ENCODE results near the gene CYP8B1. TPM values are rescaled to one million over a fixed set of nuclear protein-coding genes. Genes with fewer than 3 reads are reported as not detected.
A peak's percentile ranks its signal among the peaks of the same experiment; 100 is the strongest.

CYP8B1 gene
- total and polyA plus RNA-seq, 2 of the 13 experiments (the other 11 are each of a cell fraction or from before 2014, with no cell fraction given) = 0.58 to 2.0 TPM

DNA sequence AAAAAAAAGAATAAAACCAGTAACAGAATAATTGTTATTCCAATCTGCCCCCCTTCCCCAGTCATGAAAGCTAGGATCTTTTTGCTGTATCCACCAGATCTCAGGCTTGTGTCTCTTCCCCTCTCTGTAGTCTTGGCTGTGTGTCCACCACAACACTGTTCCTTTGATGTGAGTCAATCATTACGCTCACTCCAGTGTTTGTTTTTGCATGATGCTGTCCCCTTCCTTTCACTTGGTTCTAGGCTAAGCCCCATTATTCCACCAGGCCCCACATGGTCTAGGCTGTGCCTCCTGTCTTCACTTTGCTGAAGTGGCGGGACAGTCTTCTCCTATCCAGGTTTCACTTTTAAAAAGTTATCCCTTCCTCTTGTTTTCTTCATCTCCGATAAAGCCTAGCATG is 52.9 kb downstream of the CYP8B1 start (continued):
- TF ChIP-seq, protein P1, sequence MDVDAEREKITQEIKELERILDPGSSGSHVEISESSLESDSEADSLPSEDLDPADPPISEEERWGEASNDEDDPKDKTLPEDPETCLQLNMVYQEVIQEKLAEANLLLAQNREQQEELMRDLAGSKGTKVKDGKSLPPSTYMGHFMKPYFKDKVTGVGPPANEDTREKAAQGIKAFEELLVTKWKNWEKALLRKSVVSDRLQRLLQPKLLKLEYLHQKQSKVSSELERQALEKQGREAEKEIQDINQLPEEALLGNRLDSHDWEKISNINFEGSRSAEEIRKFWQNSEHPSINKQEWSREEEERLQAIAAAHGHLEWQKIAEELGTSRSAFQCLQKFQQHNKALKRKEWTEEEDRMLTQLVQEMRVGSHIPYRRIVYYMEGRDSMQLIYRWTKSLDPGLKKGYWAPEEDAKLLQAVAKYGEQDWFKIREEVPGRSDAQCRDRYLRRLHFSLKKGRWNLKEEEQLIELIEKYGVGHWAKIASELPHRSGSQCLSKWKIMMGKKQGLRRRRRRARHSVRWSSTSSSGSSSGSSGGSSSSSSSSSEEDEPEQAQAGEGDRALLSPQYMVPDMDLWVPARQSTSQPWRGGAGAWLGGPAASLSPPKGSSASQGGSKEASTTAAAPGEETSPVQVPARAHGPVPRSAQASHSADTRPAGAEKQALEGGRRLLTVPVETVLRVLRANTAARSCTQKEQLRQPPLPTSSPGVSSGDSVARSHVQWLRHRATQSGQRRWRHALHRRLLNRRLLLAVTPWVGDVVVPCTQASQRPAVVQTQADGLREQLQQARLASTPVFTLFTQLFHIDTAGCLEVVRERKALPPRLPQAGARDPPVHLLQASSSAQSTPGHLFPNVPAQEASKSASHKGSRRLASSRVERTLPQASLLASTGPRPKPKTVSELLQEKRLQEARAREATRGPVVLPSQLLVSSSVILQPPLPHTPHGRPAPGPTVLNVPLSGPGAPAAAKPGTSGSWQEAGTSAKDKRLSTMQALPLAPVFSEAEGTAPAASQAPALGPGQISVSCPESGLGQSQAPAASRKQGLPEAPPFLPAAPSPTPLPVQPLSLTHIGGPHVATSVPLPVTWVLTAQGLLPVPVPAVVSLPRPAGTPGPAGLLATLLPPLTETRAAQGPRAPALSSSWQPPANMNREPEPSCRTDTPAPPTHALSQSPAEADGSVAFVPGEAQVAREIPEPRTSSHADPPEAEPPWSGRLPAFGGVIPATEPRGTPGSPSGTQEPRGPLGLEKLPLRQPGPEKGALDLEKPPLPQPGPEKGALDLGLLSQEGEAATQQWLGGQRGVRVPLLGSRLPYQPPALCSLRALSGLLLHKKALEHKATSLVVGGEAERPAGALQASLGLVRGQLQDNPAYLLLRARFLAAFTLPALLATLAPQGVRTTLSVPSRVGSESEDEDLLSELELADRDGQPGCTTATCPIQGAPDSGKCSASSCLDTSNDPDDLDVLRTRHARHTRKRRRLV (CRISPR knock-in tag; IDR thresholded peaks at IDR 0.05) = no peak
- TF ChIP-seq ZNF446 (CRISPR knock-in tag; IDR thresholded peaks at IDR 0.05) (no peak), NR1H2 (CRISPR knock-in tag; IDR thresholded peaks at IDR 0.05; ENCODE audit: borderline replicate concordance, low read depth) (no peak), RFX1 (IDR thresholded peaks at IDR 0.05) (no peak), IRF2 (CRISPR knock-in tag; IDR thresholded peaks at IDR 0.05) (peak; percentile 12; the same call in 1 of the 2 replicates), GATAD2A (CRISPR knock-in tag; IDR thresholded peaks at IDR 0.05) (peak; percentile 60), KLF11 (CRISPR knock-in tag; IDR thresholded peaks at IDR 0.05) (no peak), NRL (CRISPR knock-in tag; IDR thresholded peaks at IDR 0.05; ENCODE audit: borderline replicate concordance) (no peak), LCORL (IDR thresholded peaks at IDR 0.05) (no peak), LCORL (CRISPR knock-in tag; IDR thresholded peaks at IDR 0.05) (peak; percentile 43; the same call in 1 of the 2 replicates)
- TF ChIP-seq, protein P2, sequence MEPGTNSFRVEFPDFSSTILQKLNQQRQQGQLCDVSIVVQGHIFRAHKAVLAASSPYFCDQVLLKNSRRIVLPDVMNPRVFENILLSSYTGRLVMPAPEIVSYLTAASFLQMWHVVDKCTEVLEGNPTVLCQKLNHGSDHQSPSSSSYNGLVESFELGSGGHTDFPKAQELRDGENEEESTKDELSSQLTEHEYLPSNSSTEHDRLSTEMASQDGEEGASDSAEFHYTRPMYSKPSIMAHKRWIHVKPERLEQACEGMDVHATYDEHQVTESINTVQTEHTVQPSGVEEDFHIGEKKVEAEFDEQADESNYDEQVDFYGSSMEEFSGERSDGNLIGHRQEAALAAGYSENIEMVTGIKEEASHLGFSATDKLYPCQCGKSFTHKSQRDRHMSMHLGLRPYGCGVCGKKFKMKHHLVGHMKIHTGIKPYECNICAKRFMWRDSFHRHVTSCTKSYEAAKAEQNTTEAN (CRISPR knock-in tag; conservative IDR thresholded peaks at IDR 0.05) = no peak
- TF ChIP-seq, protein P3, sequence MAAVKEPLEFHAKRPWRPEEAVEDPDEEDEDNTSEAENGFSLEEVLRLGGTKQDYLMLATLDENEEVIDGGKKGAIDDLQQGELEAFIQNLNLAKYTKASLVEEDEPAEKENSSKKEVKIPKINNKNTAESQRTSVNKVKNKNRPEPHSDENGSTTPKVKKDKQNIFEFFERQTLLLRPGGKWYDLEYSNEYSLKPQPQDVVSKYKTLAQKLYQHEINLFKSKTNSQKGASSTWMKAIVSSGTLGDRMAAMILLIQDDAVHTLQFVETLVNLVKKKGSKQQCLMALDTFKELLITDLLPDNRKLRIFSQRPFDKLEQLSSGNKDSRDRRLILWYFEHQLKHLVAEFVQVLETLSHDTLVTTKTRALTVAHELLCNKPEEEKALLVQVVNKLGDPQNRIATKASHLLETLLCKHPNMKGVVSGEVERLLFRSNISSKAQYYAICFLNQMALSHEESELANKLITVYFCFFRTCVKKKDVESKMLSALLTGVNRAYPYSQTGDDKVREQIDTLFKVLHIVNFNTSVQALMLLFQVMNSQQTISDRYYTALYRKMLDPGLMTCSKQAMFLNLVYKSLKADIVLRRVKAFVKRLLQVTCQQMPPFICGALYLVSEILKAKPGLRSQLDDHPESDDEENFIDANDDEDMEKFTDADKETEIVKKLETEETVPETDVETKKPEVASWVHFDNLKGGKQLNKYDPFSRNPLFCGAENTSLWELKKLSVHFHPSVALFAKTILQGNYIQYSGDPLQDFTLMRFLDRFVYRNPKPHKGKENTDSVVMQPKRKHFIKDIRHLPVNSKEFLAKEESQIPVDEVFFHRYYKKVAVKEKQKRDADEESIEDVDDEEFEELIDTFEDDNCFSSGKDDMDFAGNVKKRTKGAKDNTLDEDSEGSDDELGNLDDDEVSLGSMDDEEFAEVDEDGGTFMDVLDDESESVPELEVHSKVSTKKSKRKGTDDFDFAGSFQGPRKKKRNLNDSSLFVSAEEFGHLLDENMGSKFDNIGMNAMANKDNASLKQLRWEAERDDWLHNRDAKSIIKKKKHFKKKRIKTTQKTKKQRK (IDR thresholded peaks at IDR 0.05; ENCODE audit: low read length) = no peak
- TF ChIP-seq, protein P4, sequence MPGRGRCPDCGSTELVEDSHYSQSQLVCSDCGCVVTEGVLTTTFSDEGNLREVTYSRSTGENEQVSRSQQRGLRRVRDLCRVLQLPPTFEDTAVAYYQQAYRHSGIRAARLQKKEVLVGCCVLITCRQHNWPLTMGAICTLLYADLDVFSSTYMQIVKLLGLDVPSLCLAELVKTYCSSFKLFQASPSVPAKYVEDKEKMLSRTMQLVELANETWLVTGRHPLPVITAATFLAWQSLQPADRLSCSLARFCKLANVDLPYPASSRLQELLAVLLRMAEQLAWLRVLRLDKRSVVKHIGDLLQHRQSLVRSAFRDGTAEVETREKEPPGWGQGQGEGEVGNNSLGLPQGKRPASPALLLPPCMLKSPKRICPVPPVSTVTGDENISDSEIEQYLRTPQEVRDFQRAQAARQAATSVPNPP (CRISPR knock-in tag; IDR thresholded peaks at IDR 0.05) = no peak

Measured in HepG2 (cell line).